Endothelial cell of umbilical vein (primary cell): Measurements from ENCODE around the gene EIF2B5. TPM values are rescaled to one million over a fixed set of nuclear protein-coding genes. Genes with fewer than 3 reads are reported as not detected.

ENCODE experiments used
- BruUV-seq: library from RNA; stranded (reverse); fragments of 400-500 nt; replicated peaks from 2 replicates; lab custom pipeline; 2021; lab: Mats Ljungman, UMichigan
- CTCF ChIA-PET: fragments of 300-600, 350-600 bp; sonication (Branson Sonifier 250); formaldehyde crosslinking; loops from one replicate; lab custom pipeline; 2021; ENCODE audit warnings: antibody characterized with exemption, inconsistent platforms; lab: Charles Lee
- POLR2A ChIA-PET: fragments of 300-600, 350-600 bp; sonication (Branson Sonifier 250); formaldehyde crosslinking; loops from one replicate; lab custom pipeline; 2021; ENCODE audit warnings: antibody characterized with exemption, inconsistent platforms; lab: Charles Lee
- DNase-seq: peaks from one replicate; pipeline ENCODE4 v3.0.0-alpha.2; 2011; ENCODE audit warnings: low read depth, low spot score
- FAIRE-seq: peaks from 2 replicates; lab custom pipeline; 2011; peaks lifted over from hg19 to GRCh38; lab: Jason Lieb, UNC
- H2AFZ ChIP-seq: 2 replicates; pipeline ENCODE4 v1.6.0; 2012; ENCODE audit warnings: low read depth, low read length, control low read depth, inconsistent platforms
- H3K27ac ChIP-seq: 2 replicates; pipeline ENCODE4 v1.5.1; 2011; ENCODE audit warnings: low read depth, mild to moderate bottlenecking, control low read depth, low read length, moderate library complexity; ENCODE audit not compliant: insufficient read depth
- H3K27me3 ChIP-seq, 2 experiments: 2 replicates each; pipeline versions ENCODE4 v1.6.0 to v1.6.1; 2011; ENCODE audit warnings: low read length in 2 of 2, mixed read lengths in 1 of 2; ENCODE audit not compliant: control insufficient read depth in 2 of 2, insufficient read depth in 2 of 2
- H3K36me3 ChIP-seq, 2 experiments: 2 replicates in 1 of 2; 3 replicates in 1 of 2; pipeline ENCODE4 v1.5.1; 2011; ENCODE audit warnings: low read length in 2 of 2, mild to moderate bottlenecking in 1 of 2, moderate library complexity in 1 of 2; ENCODE audit not compliant: control insufficient read depth in 2 of 2, insufficient read depth in 2 of 2; ENCODE audit errors: extremely low read depth in 1 of 2
- H3K4me1 ChIP-seq: 3 replicates; pipeline ENCODE4 v1.5.1; 2011; ENCODE audit warnings: mild to moderate bottlenecking, low read length; ENCODE audit not compliant: control insufficient read depth, insufficient read depth; ENCODE audit errors: extremely low read depth
- H3K4me2 ChIP-seq: 2 replicates; pipeline ENCODE4 v1.6.1; 2011; ENCODE audit warnings: low read length, control low read depth, mixed read lengths; ENCODE audit not compliant: insufficient read depth
- H3K4me3 ChIP-seq, 3 experiments: fragments of 200-600 bp in 1 of 3; sonication (generic), shearing (Covaris generic) in 1 of 3; replicated peaks in 1 of 3; 2 replicates each; pipeline ENCODE4 v1.5.1; 2011 to 2016; ENCODE audit warnings: control low read depth in 3 of 3, low read length in 3 of 3, mild to moderate bottlenecking in 2 of 3, inconsistent platforms in 1 of 3, low read depth in 1 of 3, moderate library complexity in 1 of 3; ENCODE audit not compliant: insufficient read depth in 1 of 3
- H3K79me2 ChIP-seq: 2 replicates; pipeline ENCODE4 v1.6.0; 2012; ENCODE audit warnings: low read length, inconsistent platforms; ENCODE audit not compliant: control insufficient read depth, insufficient read depth
- H3K9ac ChIP-seq: replicated peaks from 2 replicates; pipeline ENCODE3; 2011; ENCODE audit warnings: low read length, control low read depth; ENCODE audit not compliant: insufficient read depth; ENCODE audit errors: extremely low read depth
- H3K9me1 ChIP-seq: replicated peaks from 3 replicates; pipeline ENCODE4 v1.6.0; 2011; ENCODE audit warnings: mild to moderate bottlenecking, low read length; ENCODE audit not compliant: control insufficient read depth, insufficient read depth; ENCODE audit errors: extremely low read depth
- H3K9me3 ChIP-seq: replicated peaks from 2 replicates; pipeline ENCODE4 v1.5.1; 2012; ENCODE audit warnings: low read length, inconsistent platforms; ENCODE audit not compliant: control insufficient read depth, insufficient read depth
- H4K20me1 ChIP-seq: replicated peaks from 2 replicates; pipeline ENCODE3; 2011; ENCODE audit warnings: mild to moderate bottlenecking, low read length; ENCODE audit not compliant: control insufficient read depth, insufficient read depth; ENCODE audit errors: extremely low read depth
- EZH2 ChIP-seq: IDR thresholded peaks from 2 replicates; pipeline ENCODE4 v1.6.1; 2012; ENCODE audit warnings: borderline replicate concordance, low read depth, mild to moderate bottlenecking, moderate library complexity, low read length, inconsistent platforms; ENCODE audit not compliant: severe bottlenecking
- FOS ChIP-seq: IDR thresholded peaks from 2 replicates; pipeline ENCODE4 v1.6.1; 2011; ENCODE audit warnings: mild to moderate bottlenecking, low read length, moderate library complexity, borderline replicate concordance; ENCODE audit not compliant: insufficient read depth
- GATA2 ChIP-seq: IDR thresholded peaks from 2 replicates; pipeline ENCODE4 v1.7.0; 2011; ENCODE audit warnings: low read depth, mild to moderate bottlenecking, moderate library complexity, mixed read lengths, low read length; ENCODE audit not compliant: insufficient read length, insufficient read depth
- JUN ChIP-seq: IDR thresholded peaks from 2 replicates; pipeline ENCODE4 v1.6.1; 2011; ENCODE audit warnings: borderline replicate concordance, low read depth; ENCODE audit not compliant: insufficient read length, insufficient read depth
- MYC ChIP-seq: IDR thresholded peaks from one replicate; pipeline ENCODE4 v1.6.1; 2011; ENCODE audit warnings: mild to moderate bottlenecking, low read depth, low read length
- POLR2A ChIP-seq: IDR thresholded peaks from 2 replicates; pipeline ENCODE4 v1.6.1; 2012; ENCODE audit warnings: low read depth, mild to moderate bottlenecking, control low read depth, low read length
- POLR2AphosphoS5 ChIP-seq: IDR thresholded peaks from 2 replicates; pipeline ENCODE4 v1.6.1; 2012; ENCODE audit warnings: low read depth, mild to moderate bottlenecking, control low read depth, low read length, moderate library complexity; ENCODE audit not compliant: insufficient read depth
- dilution Hi-C: fragments of 300-500 bp; cut with MboI; formaldehyde crosslinking; loops from one replicate; pipeline ENCODE4 v1.15.0; 2019; ENCODE audit warnings: low sequenced_read_pairs; ENCODE audit not compliant: extremely low pct_ligation_motif_present
- intact Hi-C: fragments of 100-400 bp; cut with micrococcal nuclease; formaldehyde crosslinking; loops from one replicate; pipeline ENCODE4 v1.10.0; 2022
- polyA plus RNA-seq, 4 experiments: library from polyadenylated mRNA; depleted of rRNA in 3 of 4; stranded (reverse) in 3 of 4; unstranded in 1 of 4; fragments of >200 nt; gene quantifications; 2 replicates each; pipeline versions ENCODE4 v1.2.1 to v1.2.3, GENCODE V29; 2011 to 2012; ENCODE audit warnings: missing spikeins in 1 of 4
- total RNA-seq: library from RNA; stranded (reverse); gene quantifications from 2 replicates; pipeline ENCODE4 v1.2.3, GENCODE V29; 2021
- TF ChIP-seq, protein P1 (sequence below), 2 donors: IDR thresholded peaks; 1 replicate in 1 of 2; 2 replicates in 1 of 2; pipeline ENCODE4 v1.5.1; 2011; ENCODE audit warnings: low read length in 2 of 2, mild to moderate bottlenecking in 2 of 2, moderate library complexity in 2 of 2, control low read depth in 1 of 2, inconsistent platforms in 1 of 2, low read depth in 1 of 2; ENCODE audit not compliant: insufficient read depth in 1 of 2; ENCODE audit errors: extremely low read depth in 1 of 2
- TF ChIP-seq, protein P2 (sequence below): IDR thresholded peaks from 2 replicates; pipeline ENCODE4 v1.6.1; 2011; ENCODE audit not compliant: insufficient read depth, insufficient read length

EIF2B5 gene
- total and polyA plus RNA-seq, 2 donors (not counting 3 experiments of a cell fraction or from before 2014, with no cell fraction given) = 42.7 to 44.7 TPM

DNA sequence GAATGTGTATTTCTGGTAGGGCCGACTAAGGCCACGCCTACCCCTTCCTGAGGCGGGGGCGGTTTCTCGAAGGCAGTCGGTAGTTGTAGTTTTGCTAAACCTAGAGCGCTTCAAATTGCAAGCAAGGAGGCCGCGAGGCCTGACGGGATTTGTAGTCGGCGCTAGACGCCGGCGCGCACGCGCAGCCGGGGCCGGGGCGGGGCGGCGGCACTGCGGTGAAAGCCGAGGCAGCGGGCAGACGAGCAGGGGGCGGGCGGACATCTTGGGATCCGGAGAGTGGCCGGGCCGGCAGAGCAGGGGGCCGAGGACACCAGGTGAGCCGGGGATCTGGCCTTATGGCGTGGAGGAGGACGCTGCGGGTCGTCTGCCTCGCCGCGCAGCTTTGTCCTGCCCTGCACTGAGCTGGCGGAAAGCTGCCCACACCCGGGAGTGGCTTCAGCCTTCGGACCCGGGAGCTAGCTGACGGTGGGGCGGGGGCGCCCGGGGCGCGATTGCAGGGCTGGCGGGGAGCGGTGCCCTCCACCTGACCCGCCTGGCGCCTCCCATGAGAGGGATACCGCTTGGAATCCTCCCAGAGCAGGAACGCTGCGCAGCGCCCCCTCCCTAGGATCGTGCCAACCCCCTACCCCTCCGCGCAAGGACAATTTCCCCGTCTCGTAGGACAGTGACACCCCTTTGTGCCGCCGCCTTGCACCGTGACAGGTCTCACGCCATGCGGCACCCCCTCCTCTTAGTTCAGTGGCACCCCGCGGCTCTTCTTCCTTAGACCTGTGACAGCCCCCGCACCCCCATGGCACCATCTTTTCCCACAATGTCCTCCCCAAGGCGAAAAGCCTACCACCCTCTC lies 39.7 kb downstream of the EIF2B5 start, which contains the start of gene AP2M1:
Gene AP2M1 (plus strand): TSS at position 210 of the 847 bp plus-strand sequence. CDS start 2,139 bp downstream, outside the sequence.
- peak; percentile 98 for FAIRE-seq
- Histone ChIP-seq H2AFZ (peak within 1 kb of the TSS; percentile 83), H3K27ac (peak within 1 kb of the TSS; percentile 73), H3K9me3 (no peaks in the 10 kb centered on the region), H3K79me2 (peaks cover 41% of the 10 kb centered on the region), H4K20me1 (no peaks in the 10 kb centered on the region), H3K4me2 (peak within 1 kb of the TSS; percentile 81), H3K36me3 (peaks cover 14 to 37% of the 10 kb centered on the region in 2 experiments), H3K27me3 (no peaks in the 10 kb centered on the region), H3K4me1 (peaks cover 22% of the 10 kb centered on the region), H3K9ac (peak within 1 kb of the TSS; percentile 86), H3K9me1 (no peaks in the 10 kb centered on the region), H3K4me3 (peak within 1 kb of the TSS; percentile 84 to 97 (median 87))
- BruUV-seq = no TSS peak
- intact Hi-C loops (loop anchor here (1.0 to 5.0 kb wide), 5 partner anchors 18 to 158 kb away; partner anchors contain the start of genes ABCC5, EIF4G1 and PSMD2), dilution Hi-C loops (no loop called here)
- ChIA-PET POLR2A (interaction anchor here (0.5 to 1.7 kb wide), 4 partner anchors 11 to 160 kb away, joined by 5 to 6 read pairs (median 5); partner anchors contain the start of gene ABCF3), CTCF (interaction anchor here (0.6 to 2.1 kb wide), 7 partner anchors 9 to 75 kb away, joined by 3 to 11 read pairs (median 4); partner anchors contain the start of genes DVL3 and EEF1AKMT4)
- DNase-seq = peak; percentile 100
- TF ChIP-seq JUN (no peak), EZH2 (no peak), POLR2AphosphoS5 (peak; percentile 85), FOS (no peak), POLR2A (peak; percentile 91), GATA2 (no peak), MYC (no peak)
- TF ChIP-seq, protein P1, sequence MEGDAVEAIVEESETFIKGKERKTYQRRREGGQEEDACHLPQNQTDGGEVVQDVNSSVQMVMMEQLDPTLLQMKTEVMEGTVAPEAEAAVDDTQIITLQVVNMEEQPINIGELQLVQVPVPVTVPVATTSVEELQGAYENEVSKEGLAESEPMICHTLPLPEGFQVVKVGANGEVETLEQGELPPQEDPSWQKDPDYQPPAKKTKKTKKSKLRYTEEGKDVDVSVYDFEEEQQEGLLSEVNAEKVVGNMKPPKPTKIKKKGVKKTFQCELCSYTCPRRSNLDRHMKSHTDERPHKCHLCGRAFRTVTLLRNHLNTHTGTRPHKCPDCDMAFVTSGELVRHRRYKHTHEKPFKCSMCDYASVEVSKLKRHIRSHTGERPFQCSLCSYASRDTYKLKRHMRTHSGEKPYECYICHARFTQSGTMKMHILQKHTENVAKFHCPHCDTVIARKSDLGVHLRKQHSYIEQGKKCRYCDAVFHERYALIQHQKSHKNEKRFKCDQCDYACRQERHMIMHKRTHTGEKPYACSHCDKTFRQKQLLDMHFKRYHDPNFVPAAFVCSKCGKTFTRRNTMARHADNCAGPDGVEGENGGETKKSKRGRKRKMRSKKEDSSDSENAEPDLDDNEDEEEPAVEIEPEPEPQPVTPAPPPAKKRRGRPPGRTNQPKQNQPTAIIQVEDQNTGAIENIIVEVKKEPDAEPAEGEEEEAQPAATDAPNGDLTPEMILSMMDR (IDR thresholded peaks at IDR 0.05; ENCODE audit: extremely low read depth in 1 of 2, insufficient read depth in 1 of 2, low read depth in 1 of 2, low read length in 2 of 2) = peak in 1 of 2 donors; percentile 12
- TF ChIP-seq, protein P2, sequence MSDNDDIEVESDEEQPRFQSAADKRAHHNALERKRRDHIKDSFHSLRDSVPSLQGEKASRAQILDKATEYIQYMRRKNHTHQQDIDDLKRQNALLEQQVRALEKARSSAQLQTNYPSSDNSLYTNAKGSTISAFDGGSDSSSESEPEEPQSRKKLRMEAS = no peak
